ENCODE results near the gene DSC2.

The DSC2 gene

GRCh38 chr18:31098878-31099277, 3.3 kb downstream of the DSC2 start:
- TF ChIP-seq TCF4 (CRISPR knock-in tag; IDR thresholded peaks at IDR 0.05; ENCODE audit: borderline replicate concordance) (no peak), BACH2 (CRISPR knock-in tag; IDR thresholded peaks at IDR 0.05; ENCODE audit: borderline replicate concordance) (no peak), ZFP3 (CRISPR knock-in tag; IDR thresholded peaks at IDR 0.05) (no peak), ZNF8 (CRISPR knock-in tag; IDR thresholded peaks at IDR 0.05) (no peak), OSR1 (CRISPR knock-in tag; IDR thresholded peaks at IDR 0.05) (no peak)
- TF ChIP-seq, protein P1, sequence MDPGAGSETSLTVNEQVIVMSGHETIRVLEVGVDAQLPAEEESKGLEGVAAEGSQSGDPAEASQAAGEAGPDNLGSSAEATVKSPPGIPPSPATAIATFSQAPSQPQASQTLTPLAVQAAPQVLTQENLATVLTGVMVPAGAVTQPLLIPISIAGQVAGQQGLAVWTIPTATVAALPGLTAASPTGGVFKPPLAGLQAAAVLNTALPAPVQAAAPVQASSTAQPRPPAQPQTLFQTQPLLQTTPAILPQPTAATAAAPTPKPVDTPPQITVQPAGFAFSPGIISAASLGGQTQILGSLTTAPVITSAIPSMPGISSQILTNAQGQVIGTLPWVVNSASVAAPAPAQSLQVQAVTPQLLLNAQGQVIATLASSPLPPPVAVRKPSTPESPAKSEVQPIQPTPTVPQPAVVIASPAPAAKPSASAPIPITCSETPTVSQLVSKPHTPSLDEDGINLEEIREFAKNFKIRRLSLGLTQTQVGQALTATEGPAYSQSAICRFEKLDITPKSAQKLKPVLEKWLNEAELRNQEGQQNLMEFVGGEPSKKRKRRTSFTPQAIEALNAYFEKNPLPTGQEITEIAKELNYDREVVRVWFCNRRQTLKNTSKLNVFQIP (CRISPR knock-in tag; IDR thresholded peaks at IDR 0.05; ENCODE audit: borderline replicate concordance, low read depth): no peak
- TF ChIP-seq, protein P2, sequence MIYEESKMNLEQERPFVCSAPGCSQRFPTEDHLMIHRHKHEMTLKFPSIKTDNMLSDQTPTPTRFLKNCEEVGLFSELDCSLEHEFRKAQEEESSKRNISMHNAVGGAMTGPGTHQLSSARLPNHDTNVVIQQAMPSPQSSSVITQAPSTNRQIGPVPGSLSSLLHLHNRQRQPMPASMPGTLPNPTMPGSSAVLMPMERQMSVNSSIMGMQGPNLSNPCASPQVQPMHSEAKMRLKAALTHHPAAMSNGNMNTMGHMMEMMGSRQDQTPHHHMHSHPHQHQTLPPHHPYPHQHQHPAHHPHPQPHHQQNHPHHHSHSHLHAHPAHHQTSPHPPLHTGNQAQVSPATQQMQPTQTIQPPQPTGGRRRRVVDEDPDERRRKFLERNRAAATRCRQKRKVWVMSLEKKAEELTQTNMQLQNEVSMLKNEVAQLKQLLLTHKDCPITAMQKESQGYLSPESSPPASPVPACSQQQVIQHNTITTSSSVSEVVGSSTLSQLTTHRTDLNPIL (CRISPR knock-in tag; IDR thresholded peaks at IDR 0.05; ENCODE audit: low read depth): no peak
- no peak for ATAC-seq

- TF ChIP-seq ZFP3 (CRISPR knock-in tag; IDR thresholded peaks at IDR 0.05) (no peak), RARB (CRISPR knock-in tag; IDR thresholded peaks at IDR 0.05) (no peak), OSR1 (CRISPR knock-in tag; IDR thresholded peaks at IDR 0.05) (no peak), GLIS3 (CRISPR knock-in tag; IDR thresholded peaks at IDR 0.05) (no peak), PPARA (CRISPR knock-in tag; IDR thresholded peaks at IDR 0.05; ENCODE audit: borderline replicate concordance) (no peak), PATZ1 (CRISPR knock-in tag; IDR thresholded peaks at IDR 0.05; ENCODE audit: borderline replicate concordance) (no peak), ZNF565 (CRISPR knock-in tag; conservative IDR thresholded peaks at IDR 0.05; ENCODE audit: low read depth) (no peak), CSDC2 (CRISPR knock-in tag; IDR thresholded peaks at IDR 0.05) (no peak), ISL1 (CRISPR knock-in tag; IDR thresholded peaks at IDR 0.05) (no peak), ZNF70 (CRISPR knock-in tag; IDR thresholded peaks at IDR 0.05) (no peak), SNAI2 (CRISPR knock-in tag; IDR thresholded peaks at IDR 0.05) (no peak), ZNF8 (CRISPR knock-in tag; IDR thresholded peaks at IDR 0.05) (no peak)
- TF ChIP-seq, protein P1 (CRISPR knock-in tag; IDR thresholded peaks at IDR 0.05; ENCODE audit: borderline replicate concordance, low read depth): no peak
- TF ChIP-seq, protein P2 (CRISPR knock-in tag; IDR thresholded peaks at IDR 0.05; ENCODE audit: low read depth): no peak
- ATAC-seq: no peak
These were observed 4.6 kb downstream of the DSC2 start for GRCh38 chr18:31097666-31098065.

DNA sequence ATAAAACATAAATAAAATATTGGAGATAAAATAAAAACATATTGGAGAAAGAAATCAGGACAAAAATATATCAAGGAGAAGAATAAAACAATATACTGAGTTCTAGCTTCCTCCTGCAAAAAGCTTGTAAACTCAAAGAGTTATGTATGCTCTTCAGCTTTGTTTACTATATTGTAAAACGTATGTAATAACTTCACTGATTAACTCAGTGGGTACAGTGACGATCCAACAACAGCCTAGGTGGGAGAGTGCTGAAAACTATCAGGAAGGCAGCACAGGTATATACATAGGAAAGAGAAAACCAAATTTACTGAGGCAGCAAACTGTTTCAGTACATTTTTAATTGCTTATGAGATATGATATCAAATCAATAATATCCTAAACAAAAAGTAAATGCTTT, 8.3 kb downstream of the DSC2 start:
- ATAC-seq: no peak
- TF ChIP-seq ISL1 (CRISPR knock-in tag; IDR thresholded peaks at IDR 0.05) (no peak), TSHZ2 (CRISPR knock-in tag; IDR thresholded peaks at IDR 0.05) (no peak), PATZ1 (CRISPR knock-in tag; IDR thresholded peaks at IDR 0.05; ENCODE audit: borderline replicate concordance) (no peak), ZNF70 (CRISPR knock-in tag; IDR thresholded peaks at IDR 0.05) (no peak), TOX (CRISPR knock-in tag; IDR thresholded peaks at IDR 0.05; ENCODE audit: borderline replicate concordance) (no peak), BACH2 (CRISPR knock-in tag; IDR thresholded peaks at IDR 0.05; ENCODE audit: borderline replicate concordance) (no peak), ESRRG (CRISPR knock-in tag; IDR thresholded peaks at IDR 0.05) (no peak), CSDC2 (CRISPR knock-in tag; IDR thresholded peaks at IDR 0.05) (no peak), ZNF8 (CRISPR knock-in tag; IDR thresholded peaks at IDR 0.05) (no peak), ZFP30 (CRISPR knock-in tag; IDR thresholded peaks at IDR 0.05) (no peak), SNAI2 (CRISPR knock-in tag; IDR thresholded peaks at IDR 0.05) (no peak), ZNF565 (CRISPR knock-in tag; conservative IDR thresholded peaks at IDR 0.05; ENCODE audit: low read depth) (no peak), OSR1 (CRISPR knock-in tag; IDR thresholded peaks at IDR 0.05) (no peak), TCF4 (CRISPR knock-in tag; IDR thresholded peaks at IDR 0.05; ENCODE audit: borderline replicate concordance) (no peak)
- TF ChIP-seq, protein P3, sequence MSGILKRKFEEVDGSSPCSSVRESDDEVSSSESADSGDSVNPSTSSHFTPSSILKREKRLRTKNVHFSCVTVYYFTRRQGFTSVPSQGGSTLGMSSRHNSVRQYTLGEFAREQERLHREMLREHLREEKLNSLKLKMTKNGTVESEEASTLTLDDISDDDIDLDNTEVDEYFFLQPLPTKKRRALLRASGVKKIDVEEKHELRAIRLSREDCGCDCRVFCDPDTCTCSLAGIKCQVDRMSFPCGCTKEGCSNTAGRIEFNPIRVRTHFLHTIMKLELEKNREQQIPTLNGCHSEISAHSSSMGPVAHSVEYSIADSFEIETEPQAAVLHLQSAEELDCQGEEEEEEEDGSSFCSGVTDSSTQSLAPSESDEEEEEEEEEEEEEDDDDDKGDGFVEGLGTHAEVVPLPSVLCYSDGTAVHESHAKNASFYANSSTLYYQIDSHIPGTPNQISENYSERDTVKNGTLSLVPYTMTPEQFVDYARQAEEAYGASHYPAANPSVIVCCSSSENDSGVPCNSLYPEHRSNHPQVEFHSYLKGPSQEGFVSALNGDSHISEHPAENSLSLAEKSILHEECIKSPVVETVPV (CRISPR knock-in tag; IDR thresholded peaks at IDR 0.05): no peak
- TF ChIP-seq, protein P2 (CRISPR knock-in tag; IDR thresholded peaks at IDR 0.05; ENCODE audit: low read depth): no peak

Measured in SK-N-SH treated with all-trans-retinoic acid at 6 μM for 48 hours (cell line).